NCI-H82 treated with DMSO at 0.1 percent for 48 hours (cell line): ENCODE results near the gene CD19.
"Not testable (repeated sequence)": the region's sequence is repeated elsewhere in the genome, so short reads cannot be mapped to it uniquely, and the experiment has no call there.

Experiments
- DNase-seq: peaks from one replicate; lab custom pipeline; 2025; ENCODE audit not compliant: unreplicated experiment; lab: John Stamatoyannopoulos, UW

The CD19 gene

GRCh38 chr16:28931801-28932225 is at the start of gene CD19:
Gene CD19 (plus strand): TSS chr16:28931971. CDS start chr16:28932001, 30 bp downstream.
- DNase-seq = no peak

- no peak for DNase-seq
Observed at GRCh38 chr16:28882551-28883160, 49.1 kb upstream of the CD19 start.

- no peak for DNase-seq
Observed at GRCh38 chr16:28883221-28883996, 48.4 kb upstream of the CD19 start.

- no peak for DNase-seq
Observed at GRCh38 chr16:28884045-28884444, 47.7 kb upstream of the CD19 start.

- DNase-seq = no peak
Observed at GRCh38 chr16:28886945-28887344, 44.8 kb upstream of the CD19 start.

- not testable (repeated sequence) for DNase-seq
Observed at GRCh38 chr16:28890355-28890754, 41.4 kb upstream of the CD19 start.

GRCh38 chr16:28891964-28892890 is 39.5 kb upstream of the CD19 start:
- no peak for DNase-seq

GRCh38 chr16:28893291-28893690 is 38.5 kb upstream of the CD19 start:
- no peak for DNase-seq

- no peak for DNase-seq
Observed at GRCh38 chr16:28895609-28896008, 36.2 kb upstream of the CD19 start.

- no peak for DNase-seq
Observed at GRCh38 chr16:28897826-28898225, 33.9 kb upstream of the CD19 start.

- no peak for DNase-seq
Observed at GRCh38 chr16:28898266-28898665, 33.5 kb upstream of the CD19 start.

- DNase-seq = no peak
Observed at GRCh38 chr16:28898942-28899341, 32.8 kb upstream of the CD19 start.

GRCh38 chr16:28899882-28900590 is 31.7 kb upstream of the CD19 start:
- DNase-seq = no peak

GRCh38 chr16:28900601-28901000 is 31.2 kb upstream of the CD19 start:
- DNase-seq = no peak

- DNase-seq = no peak
Observed at GRCh38 chr16:28901862-28902261, 29.9 kb upstream of the CD19 start.

GRCh38 chr16:28902909-28903308 is 28.9 kb upstream of the CD19 start:
- DNase-seq = no peak

GRCh38 chr16:28903344-28904042 is 28.3 kb upstream of the CD19 start:
- DNase-seq = no peak

- DNase-seq = no peak
Observed at GRCh38 chr16:28904363-28904762, 27.4 kb upstream of the CD19 start.

- DNase-seq = no peak
Observed at GRCh38 chr16:28904828-28905227, 26.9 kb upstream of the CD19 start.

GRCh38 chr16:28905229-28905754 is 26.5 kb upstream of the CD19 start:
- DNase-seq = no peak
